HepG2 (cell line): ENCODE measurements around the gene OR5K4. TPM values are rescaled to one million over a fixed set of nuclear protein-coding genes. Genes with fewer than 3 reads are reported as not detected.
"Not testable (repeated sequence)": the region's sequence is repeated elsewhere in the genome, so short reads cannot be mapped to it uniquely, and the experiment has no call there.

ENCODE experiments used
- ATAC-seq: fragments of 200-7000 bp; cut with Tn5 transposase; 3 replicates; pipeline ENCODE4 v1.9.1; 2020; ENCODE audit warnings: mild to moderate bottlenecking, moderate library complexity
- BruUV-seq: library from RNA; stranded (reverse); fragments of 400-500 nt; replicated peaks from 2 replicates; lab custom pipeline; 2021; lab: Mats Ljungman, UMichigan
- CTCF ChIA-PET: fragments of 300-600 bp; formaldehyde crosslinking; extraction: SDS; loops from one replicate; lab custom pipeline; 2021; ENCODE audit warnings: low total read pairs, inconsistent platforms, low intra/inter-chr PET ratio; lab: Yijun Ruan, JAX
- POLR2A ChIA-PET: fragments of 350-600 bp; sonication (Branson Sonifier 250); formaldehyde crosslinking; loops from one replicate; lab custom pipeline; 2020; ENCODE audit warnings: antibody characterized with exemption, inconsistent platforms; lab: Yijun Ruan, JAX
- DNase-seq: peaks from one replicate; pipeline ENCODE4 v3.0.0-alpha.2; 2015; ENCODE audit warnings: low spot score
- FAIRE-seq: peaks from 3 replicates; lab custom pipeline; 2011; peaks lifted over from hg19 to GRCh38; lab: Jason Lieb, UNC
- H2AFZ ChIP-seq: one replicate; pipeline ENCODE4 v1.6.1; 2011; ENCODE audit warnings: low read length, inconsistent platforms
- H3K27ac ChIP-seq: fragments of 300-600 bp; 3 replicates; pipeline ENCODE4 v1.8.0; 2011; ENCODE audit warnings: mixed run types, mild to moderate bottlenecking, mixed read lengths, low read length, inconsistent platforms; ENCODE audit not compliant: insufficient read depth; ENCODE audit errors: extremely low read length
- H3K27me3 ChIP-seq, 2 experiments: fragments of 200-600 bp in 1 of 2; 2 replicates in 1 of 2; 3 replicates in 1 of 2; pipeline versions ENCODE4 v1.6.0 to v1.8.0; 2011; ENCODE audit warnings: low read length in 2 of 2, mild to moderate bottlenecking in 2 of 2, moderate library complexity in 2 of 2, inconsistent platforms in 1 of 2; ENCODE audit not compliant: insufficient read depth in 2 of 2, control insufficient read depth in 1 of 2
- H3K36me3 ChIP-seq, 2 experiments: fragments of 200-600 bp in 1 of 2; replicated peaks in 1 of 2; 2 replicates in 1 of 2; 3 replicates in 1 of 2; pipeline versions ENCODE4 v1.5.1 to v1.8.0; 2011; ENCODE audit warnings: low read length in 2 of 2, inconsistent platforms in 1 of 2; ENCODE audit not compliant: insufficient read depth in 2 of 2, control insufficient read depth in 1 of 2
- H3K4me1 ChIP-seq: 2 replicates; pipeline ENCODE4 v1.5.1; 2012; ENCODE audit warnings: low read length, inconsistent platforms; ENCODE audit not compliant: insufficient read depth
- H3K4me2 ChIP-seq: 2 replicates; pipeline ENCODE4 v1.6.0; 2011; ENCODE audit warnings: low read depth, low read length, inconsistent platforms
- H3K4me3 ChIP-seq, 3 experiments: fragments of 200-600 bp in 1 of 3; sonication (generic), shearing (Covaris generic) in 1 of 3; replicated peaks in 1 of 3; 2 replicates each; pipeline ENCODE4 v1.5.1; 2011 to 2016; ENCODE audit warnings: low read length in 3 of 3, inconsistent platforms in 2 of 3, low read depth in 2 of 3, mild to moderate bottlenecking in 2 of 3, control low read depth in 1 of 3, mixed read lengths in 1 of 3; ENCODE audit not compliant: insufficient read depth in 1 of 3
- H3K79me2 ChIP-seq: one replicate; pipeline ENCODE4 v1.6.1; 2011; ENCODE audit warnings: low read length, inconsistent platforms; ENCODE audit not compliant: insufficient read depth
- H3K9ac ChIP-seq: 2 replicates; pipeline ENCODE4 v1.6.0; 2011; ENCODE audit warnings: mild to moderate bottlenecking, low read depth, low read length, inconsistent platforms; ENCODE audit not compliant: insufficient read depth
- H3K9me3 ChIP-seq: 2 replicates; pipeline ENCODE4 v1.5.1; 2012; ENCODE audit warnings: mild to moderate bottlenecking, low read length
- H4K20me1 ChIP-seq: 2 replicates; pipeline ENCODE4 v1.6.0; 2011; ENCODE audit warnings: inconsistent platforms, mild to moderate bottlenecking, low read length, moderate library complexity; ENCODE audit not compliant: insufficient read depth
- CAMTA2 ChIP-seq: sonication (generic); formaldehyde crosslinking; IDR thresholded peaks from 2 replicates; pipeline ENCODE4 v1.4.0; 2020; ENCODE audit warnings: mild to moderate bottlenecking, missing genetic modification reagents, borderline replicate concordance
- HES4 ChIP-seq: sonication (generic); formaldehyde crosslinking; IDR thresholded peaks from 2 replicates; pipeline ENCODE4 v1.9.0; 2021; ENCODE audit warnings: mild to moderate bottlenecking, missing genetic modification reagents, borderline replicate concordance
- HINFP ChIP-seq: sonication (generic); formaldehyde crosslinking; IDR thresholded peaks from 2 replicates; pipeline ENCODE4 v1.4.0; 2020; ENCODE audit warnings: low read depth, mild to moderate bottlenecking, missing genetic modification reagents
- JDP2 ChIP-seq: sonication (generic); formaldehyde crosslinking; IDR thresholded peaks from 2 replicates; pipeline ENCODE4 v1.8.1; 2022; ENCODE audit warnings: missing genetic modification reagents, borderline replicate concordance
- MLX ChIP-seq: IDR thresholded peaks from 2 replicates; pipeline ENCODE4 v1.6.1; 2016
- NAIF1 ChIP-seq: sonication (generic); formaldehyde crosslinking; IDR thresholded peaks from 2 replicates; pipeline ENCODE4 v1.5.0; 2020; ENCODE audit warnings: mild to moderate bottlenecking, missing genetic modification reagents, borderline replicate concordance
- WGBS: methylation state at CpG from one replicate; pipeline ENCODE4 v1.1.6; 2017; ENCODE audit warnings: low lambda C conversion rate; 5-methylcytosine and 5-hydroxymethylcytosine counted together
- in situ Hi-C: cut with HindIII; loops from 2 replicates; pipeline ENCODE4 v1.10.0; 2017; ENCODE audit warnings: low pct_unique_long_range_greater_than_20kb; ENCODE audit not compliant: extremely low pct_ligation_motif_present
- intact Hi-C: fragments of 100-400 bp; cut with micrococcal nuclease; formaldehyde crosslinking; loops from one replicate; pipeline ENCODE4 v1.10.0; 2022; ENCODE audit not compliant: unreplicated experiment
- polyA plus RNA-seq, 8 experiments: library from polyadenylated mRNA; depleted of rRNA in 3 of 8; stranded (reverse) in 7 of 8; unstranded in 1 of 8; fragments of >200 nt; fragmentation: Illumina TruSeq in 4 of 8; extraction: Trizol in 4 of 8; gene quantifications; 2 replicates each; pipeline versions ENCODE4 v1.2.1 to v1.2.3, GENCODE V29; 2011 to 2016; ENCODE audit warnings: low read depth in 4 of 8, missing spikeins in 1 of 8, mixed read lengths in 1 of 8; ENCODE audit not compliant: insufficient read depth in 1 of 8
- total RNA-seq, 5 experiments: library from RNA; depleted of rRNA; stranded (reverse); fragments of >200 nt; fragmentation: Illumina TruSeq; extraction: Trizol; gene quantifications; 2 replicates each; pipeline ENCODE4 v1.2.3, GENCODE V29; 2016; ENCODE audit warnings: low read depth in 1 of 5

OR5K4 gene
- total and polyA plus RNA-seq, 2 of the 13 experiments (the other 11 are each of a cell fraction or from before 2014, with no cell fraction given), result not detected

DNA sequence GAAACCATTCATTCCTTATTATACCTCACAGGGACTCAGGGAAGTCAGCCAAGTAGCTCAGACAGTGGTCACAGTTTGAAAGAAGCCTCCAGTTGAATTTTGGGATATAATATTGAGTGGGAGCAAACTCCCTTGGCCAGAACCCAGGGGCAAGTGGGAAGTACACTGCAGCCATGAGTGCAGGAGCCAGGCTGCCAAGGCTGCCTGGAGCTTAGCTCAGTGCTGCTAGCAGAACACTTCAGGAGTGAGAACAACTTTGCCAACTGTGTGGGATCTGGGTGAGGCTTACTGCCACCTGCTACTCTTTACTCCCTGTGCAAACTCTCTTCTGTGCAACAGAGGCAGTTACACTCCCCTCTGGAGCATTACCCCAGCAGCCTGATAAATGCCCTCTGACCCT, 41.4 kb downstream of the OR5K4 start (continued):
- TF ChIP-seq MLX (CRISPR knock-in tag) (no peak), HES4 (CRISPR knock-in tag) (no peak), HINFP (CRISPR knock-in tag) (no peak), CAMTA2 (CRISPR knock-in tag) (no peak), JDP2 (CRISPR knock-in tag) (no peak), NAIF1 (CRISPR knock-in tag) (no peak)
- TF ChIP-seq, all 625 proteins: peak for 0

GRCh38 chr3:98396482-98396881, 42.8 kb downstream of the OR5K4 start:
- CTCF ChIA-PET, BruUV-seq: not testable (repeated sequence)

More at GRCh38 chr3:98396482-98396881, 42.8 kb downstream of the OR5K4 start:
- H3K4me3 ChIP-seq, FAIRE-seq, ATAC-seq, H3K27me3 ChIP-seq, intact Hi-C loops, DNase-seq, H3K9ac ChIP-seq, H3K4me1 ChIP-seq, H3K4me2 ChIP-seq, POLR2A ChIA-PET, H3K9me3 ChIP-seq, H3K27ac ChIP-seq, H3K36me3 ChIP-seq, in situ Hi-C loops, H2AFZ ChIP-seq, H4K20me1 ChIP-seq, H3K79me2 ChIP-seq: not testable (repeated sequence)
- no CpG with 5 or more reads among the region's 4 CpGs for WGBS
